Karpas-422 (cell line): ENCODE results near the gene CRMP1. TPM values are rescaled to one million over a fixed set of nuclear protein-coding genes. Genes with fewer than 3 reads are reported as not detected.
A peak's percentile ranks its signal among the peaks of the same experiment; 100 is the strongest.

Experiments
- DNase-seq: peaks from one replicate; pipeline ENCODE4 v3.0.0-alpha.2; 2015
- H2AFZ ChIP-seq: fragments of 200-600 bp; sonication (generic); 2 replicates; pipeline ENCODE4 v1.6.1; 2014; ENCODE audit warnings: antibody characterized with exemption, low read length, mixed read lengths
- H3K27ac ChIP-seq: fragments of 200-600 bp; sonication (generic); 2 replicates; pipeline ENCODE4 v1.5.1; 2014; ENCODE audit warnings: mild to moderate bottlenecking, low read length, moderate library complexity
- H3K27me3 ChIP-seq: fragments of 200-600 bp; sonication (generic); 2 replicates; pipeline ENCODE4 v1.6.1; 2014; ENCODE audit warnings: low read length, mixed read lengths
- H3K36me3 ChIP-seq: fragments of 200-600 bp; sonication (generic); 2 replicates; pipeline ENCODE4 v1.6.1; 2014; ENCODE audit warnings: low read length, mixed read lengths; ENCODE audit not compliant: insufficient read depth
- H3K4me1 ChIP-seq: fragments of 200-600 bp; sonication (generic); 2 replicates; pipeline ENCODE4 v1.6.1; 2014; ENCODE audit warnings: mild to moderate bottlenecking, low read length, mixed read lengths
- H3K4me2 ChIP-seq: fragments of 200-600 bp; sonication (generic); 2 replicates; pipeline ENCODE4 v1.6.1; 2014; ENCODE audit warnings: low read length, low read depth, mild to moderate bottlenecking; ENCODE audit not compliant: poor library complexity, severe bottlenecking
- H3K4me3 ChIP-seq: fragments of 200-600 bp; sonication (generic); 2 replicates; pipeline ENCODE4 v1.5.1; 2014; ENCODE audit warnings: mild to moderate bottlenecking, antibody characterized with exemption, low read length, mixed read lengths
- H3K79me2 ChIP-seq: fragments of 200-600 bp; sonication (generic); 2 replicates; pipeline ENCODE4 v1.6.1; 2014; ENCODE audit warnings: mild to moderate bottlenecking, low read length, mixed read lengths
- H3K9ac ChIP-seq: fragments of 200-600 bp; sonication (generic); 2 replicates; pipeline ENCODE4 v1.6.0; 2014; ENCODE audit warnings: low read length
- H3K9me2 ChIP-seq: fragments of 200-600 bp; sonication (generic), shearing (Covaris generic); replicated peaks from 2 replicates; pipeline ENCODE4 v1.6.0; 2014; ENCODE audit warnings: mild to moderate bottlenecking, low read length, moderate library complexity; ENCODE audit not compliant: insufficient read depth
- H3K9me3 ChIP-seq: fragments of 300-700, 200-600 bp; sonication (generic); 2 replicates; pipeline ENCODE4 v1.6.1; 2014; ENCODE audit warnings: low read length, mixed read lengths
- H4K20me1 ChIP-seq: fragments of 200-600 bp; sonication (generic); 2 replicates; pipeline ENCODE4 v1.6.1; 2014; ENCODE audit warnings: mild to moderate bottlenecking, antibody characterized with exemption, low read length, low read depth; ENCODE audit not compliant: insufficient read depth
- total RNA-seq: library from RNA; depleted of rRNA; stranded (reverse); fragments of >200 nt; shearing (Covaris generic); gene quantifications from 2 replicates; pipeline ENCODE4 v1.2.3, GENCODE V29; 2014; ENCODE audit warnings: low replicate concordance

CRMP1 gene
- total RNA-seq, 1 experiment from 2014 or later = 0.48 TPM

GRCh38 chr4:5925419-5926200 lies 32.7 kb upstream of the CRMP1 start:
- Histone ChIP-seq H3K79me2 (no peaks in the 10 kb centered on the region), H3K9me2 (no peaks in the 10 kb centered on the region), H3K4me1 (peaks cover 78% of the 10 kb centered on the region), H3K9me3 (peaks cover 8% of the 10 kb centered on the region; the same call in 1 of the 2 replicates), H3K4me2 (no peak overlapping the region), H3K36me3 (no peaks in the 10 kb centered on the region; the same call in 1 of the 2 replicates), H3K27ac (no peak overlapping the region), H3K9ac (no peak overlapping the region), H2AFZ (no peak overlapping the region), H3K4me3 (no peak overlapping the region), H3K27me3 (no peaks in the 10 kb centered on the region), H4K20me1 (no peaks in the 10 kb centered on the region)
- DNase-seq = no peak

GRCh38 chr4:5924461-5925125 lies 31.7 kb upstream of the CRMP1 start:
- Histone ChIP-seq H3K4me3 (no peak overlapping the region), H2AFZ (no peak overlapping the region), H3K27me3 (no peaks in the 10 kb centered on the region), H3K4me1 (peaks cover 78% of the 10 kb centered on the region), H3K36me3 (no peaks in the 10 kb centered on the region; the same call in 1 of the 2 replicates), H4K20me1 (no peaks in the 10 kb centered on the region), H3K9me3 (peaks cover 8% of the 10 kb centered on the region; the same call in 1 of the 2 replicates), H3K4me2 (no peak overlapping the region), H3K79me2 (no peaks in the 10 kb centered on the region), H3K9ac (no peak overlapping the region), H3K27ac (no peak overlapping the region), H3K9me2 (no peaks in the 10 kb centered on the region)
- no peak for DNase-seq

GRCh38 chr4:5923376-5923775 lies 30.5 kb upstream of the CRMP1 start:
- peaks cover 78% of the 10 kb centered on the region for H3K4me1 ChIP-seq

GRCh38 chr4:5922556-5922955 lies 29.7 kb upstream of the CRMP1 start:
- no peaks in the 10 kb centered on the region for H3K9me2 ChIP-seq
- no peak for DNase-seq
- no peak overlapping the region for H3K4me2 ChIP-seq

More at GRCh38 chr4:5923376-5923775, 30.5 kb upstream of the CRMP1 start:
- no peak for DNase-seq
- Histone ChIP-seq H3K27me3 (no peaks in the 10 kb centered on the region), H3K36me3 (no peaks in the 10 kb centered on the region; the same call in 1 of the 2 replicates), H3K9me3 (peaks cover 8% of the 10 kb centered on the region; the same call in 1 of the 2 replicates), H3K4me3 (no peak overlapping the region), H3K9ac (no peak overlapping the region), H3K79me2 (no peaks in the 10 kb centered on the region), H3K9me2 (no peaks in the 10 kb centered on the region), H3K27ac (no peak overlapping the region), H2AFZ (no peak overlapping the region), H3K4me2 (no peak overlapping the region), H4K20me1 (no peaks in the 10 kb centered on the region)

GRCh38 chr4:5921981-5922380 lies 29.1 kb upstream of the CRMP1 start:
- DNase-seq = no peak
- Histone ChIP-seq H3K79me2 (no peaks in the 10 kb centered on the region), H3K9me3 (peaks cover 4% of the 10 kb centered on the region; the same call in 1 of the 2 replicates), H3K27ac (no peak overlapping the region), H3K4me2 (peak overlapping the region; percentile 79), H3K27me3 (no peaks in the 10 kb centered on the region), H3K9ac (0 out of 2 replicates have a peak overlapping the region, but pooled peaks have one; percentile 29), H4K20me1 (no peaks in the 10 kb centered on the region), H3K9me2 (no peaks in the 10 kb centered on the region), H3K4me1 (peaks cover 80% of the 10 kb centered on the region), H3K36me3 (no peaks in the 10 kb centered on the region), H2AFZ (no peak overlapping the region), H3K4me3 (no peak overlapping the region)

More at GRCh38 chr4:5922556-5922955, 29.7 kb upstream of the CRMP1 start:
- H3K79me2 ChIP-seq = no peaks in the 10 kb centered on the region
- H2AFZ ChIP-seq = no peak overlapping the region
- no peak overlapping the region for H3K27ac ChIP-seq
- H3K9me3 ChIP-seq = peaks cover 8% of the 10 kb centered on the region; the same call in 1 of the 2 replicates
- no peaks in the 10 kb centered on the region for H4K20me1 ChIP-seq
- H3K36me3 ChIP-seq = no peaks in the 10 kb centered on the region; the same call in 1 of the 2 replicates
- peaks cover 80% of the 10 kb centered on the region for H3K4me1 ChIP-seq
- no peak overlapping the region for H3K4me3 ChIP-seq
- H3K27me3 ChIP-seq = no peaks in the 10 kb centered on the region
- no peak overlapping the region for H3K9ac ChIP-seq

GRCh38 chr4:5921101-5921980 lies 28.5 kb upstream of the CRMP1 start:
- H3K4me1 ChIP-seq = peaks cover 82% of the 10 kb centered on the region
- H3K27me3 ChIP-seq = no peaks in the 10 kb centered on the region
- peak overlapping the region; percentile 29 for H3K9ac ChIP-seq
- no peaks in the 10 kb centered on the region for H4K20me1 ChIP-seq
- no peak overlapping the region for H2AFZ ChIP-seq
- peak overlapping the region; percentile 92; the same call in 1 of the 2 replicates for H3K27ac ChIP-seq
- no peaks in the 10 kb centered on the region for H3K79me2 ChIP-seq
- no peaks in the 10 kb centered on the region for H3K9me2 ChIP-seq
- no peaks in the 10 kb centered on the region; the same call in 1 of the 2 replicates for H3K9me3 ChIP-seq
- H3K4me3 ChIP-seq = peak overlapping the region; percentile 12; the same call in 1 of the 2 replicates
- no peaks in the 10 kb centered on the region for H3K36me3 ChIP-seq
- peak overlapping the region; percentile 79 for H3K4me2 ChIP-seq
- DNase-seq = peak; percentile 63

GRCh38 chr4:5919571-5919970 lies 26.7 kb upstream of the CRMP1 start:
- H3K9me2 ChIP-seq = no peaks in the 10 kb centered on the region
- no peaks in the 10 kb centered on the region for H3K36me3 ChIP-seq
- H3K9ac ChIP-seq = peak overlapping the region; percentile 59
- H3K27ac ChIP-seq = peak overlapping the region; percentile 92
- H4K20me1 ChIP-seq = no peaks in the 10 kb centered on the region
- DNase-seq = peak; percentile 94
- H3K4me3 ChIP-seq = peak overlapping the region; percentile 56
- H3K27me3 ChIP-seq = no peaks in the 10 kb centered on the region
- H3K9me3 ChIP-seq = no peaks in the 10 kb centered on the region
- peak overlapping the region; percentile 79 for H3K4me2 ChIP-seq
- H3K79me2 ChIP-seq = no peaks in the 10 kb centered on the region
- no peak overlapping the region for H2AFZ ChIP-seq
- H3K4me1 ChIP-seq = peaks cover 77% of the 10 kb centered on the region
